Stomach (tissue), 4 donors: ENCODE data around the gene PROC.

Experiments used
- EP300 ChIP-seq: sonication (generic); formaldehyde crosslinking; IDR thresholded peaks from one replicate; pipeline ENCODE4 v1.6.1; 2017; ENCODE audit warnings: antibody characterized with exemption
- POLR2A ChIP-seq, 4 donors: fragments of 450-650 bp; IDR thresholded peaks; one replicate each; pipeline ENCODE4 v1.6.1; 2016; ENCODE audit warnings: antibody characterized with exemption in 4 of 4, control low read depth in 2 of 4, mild to moderate bottlenecking in 1 of 4, moderate library complexity in 1 of 4
- TF ChIP-seq, protein P1 (sequence below), 7 experiments: fragments of 450-650 bp in 4 of 7; fragments of 200-600 bp in 3 of 7; sonication (generic) in 3 of 7; IDR thresholded peaks; one replicate each; pipeline ENCODE4 v1.5.1; 2016 to 2019; ENCODE audit warnings: antibody characterized with exemption in 7 of 7, control low read depth in 2 of 7, mild to moderate bottlenecking in 1 of 7

DNA sequence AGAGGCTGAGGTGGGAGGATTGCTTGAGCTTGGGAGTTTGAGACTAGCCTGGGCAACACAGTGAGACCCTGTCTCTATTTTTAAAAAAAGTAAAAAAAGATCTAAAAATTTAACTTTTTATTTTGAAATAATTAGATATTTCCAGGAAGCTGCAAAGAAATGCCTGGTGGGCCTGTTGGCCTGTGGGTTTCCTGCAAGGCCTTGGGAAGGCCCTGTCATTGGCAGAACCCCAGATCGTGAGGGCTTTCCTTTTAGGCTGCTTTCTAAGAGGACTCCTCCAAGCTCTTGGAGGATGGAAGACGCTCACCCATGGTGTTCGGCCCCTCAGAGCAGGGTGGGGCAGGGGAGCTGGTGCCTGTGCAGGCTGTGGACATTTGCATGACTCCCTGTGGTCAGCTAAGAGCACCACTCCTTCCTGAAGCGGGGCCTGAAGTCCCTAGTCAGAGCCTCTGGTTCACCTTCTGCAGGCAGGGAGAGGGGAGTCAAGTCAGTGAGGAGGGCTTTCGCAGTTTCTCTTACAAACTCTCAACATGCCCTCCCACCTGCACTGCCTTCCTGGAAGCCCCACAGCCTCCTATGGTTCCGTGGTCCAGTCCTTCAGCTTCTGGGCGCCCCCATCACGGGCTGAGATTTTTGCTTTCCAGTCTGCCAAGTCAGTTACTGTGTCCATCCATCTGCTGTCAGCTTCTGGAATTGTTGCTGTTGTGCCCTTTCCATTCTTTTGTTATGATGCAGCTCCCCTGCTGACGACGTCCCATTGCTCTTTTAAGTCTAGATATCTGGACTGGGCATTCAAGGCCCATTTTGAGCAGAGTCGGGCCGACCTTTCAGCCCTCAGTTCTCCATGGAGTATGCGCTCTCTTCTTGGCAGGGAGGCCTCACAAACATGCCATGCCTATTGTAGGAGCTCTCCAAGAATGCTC is 6.6 kb downstream of the PROC start:
- TF ChIP-seq, protein P1, sequence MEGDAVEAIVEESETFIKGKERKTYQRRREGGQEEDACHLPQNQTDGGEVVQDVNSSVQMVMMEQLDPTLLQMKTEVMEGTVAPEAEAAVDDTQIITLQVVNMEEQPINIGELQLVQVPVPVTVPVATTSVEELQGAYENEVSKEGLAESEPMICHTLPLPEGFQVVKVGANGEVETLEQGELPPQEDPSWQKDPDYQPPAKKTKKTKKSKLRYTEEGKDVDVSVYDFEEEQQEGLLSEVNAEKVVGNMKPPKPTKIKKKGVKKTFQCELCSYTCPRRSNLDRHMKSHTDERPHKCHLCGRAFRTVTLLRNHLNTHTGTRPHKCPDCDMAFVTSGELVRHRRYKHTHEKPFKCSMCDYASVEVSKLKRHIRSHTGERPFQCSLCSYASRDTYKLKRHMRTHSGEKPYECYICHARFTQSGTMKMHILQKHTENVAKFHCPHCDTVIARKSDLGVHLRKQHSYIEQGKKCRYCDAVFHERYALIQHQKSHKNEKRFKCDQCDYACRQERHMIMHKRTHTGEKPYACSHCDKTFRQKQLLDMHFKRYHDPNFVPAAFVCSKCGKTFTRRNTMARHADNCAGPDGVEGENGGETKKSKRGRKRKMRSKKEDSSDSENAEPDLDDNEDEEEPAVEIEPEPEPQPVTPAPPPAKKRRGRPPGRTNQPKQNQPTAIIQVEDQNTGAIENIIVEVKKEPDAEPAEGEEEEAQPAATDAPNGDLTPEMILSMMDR (IDR thresholded peaks at IDR 0.05) = no peak
- TF ChIP-seq POLR2A (IDR thresholded peaks at IDR 0.05) = no peak
- TF ChIP-seq EP300 = no peak
